Measurements from ENCODE around the gene MYO6. TPM values are rescaled to one million over a fixed set of nuclear protein-coding genes. Genes with fewer than 3 reads are reported as not detected.
A peak's percentile ranks its signal among the peaks of the same experiment; 100 is the strongest.
"Not testable (repeated sequence)": the region's sequence is repeated elsewhere in the genome, so short reads cannot be mapped to it uniquely, and the experiment has no call there.

Gene MYO6
- total RNA-seq, 1 donor from 2014 or later = 107 TPM

- DNase-seq (ENCODE audit: low spot score) = no peak
These were observed 143.3 kb downstream of the MYO6 start for GRCh38 chr6:75892384-75892783.

- DNase-seq (ENCODE audit: low spot score) = no peak
These were observed 144.2 kb downstream of the MYO6 start for GRCh38 chr6:75893058-75893775.

GRCh38 chr6:75893776-75894152 is 144.7 kb downstream of the MYO6 start:
- DNase-seq (ENCODE audit: low spot score) = no peak

GRCh38 chr6:75896526-75896925 is 147.5 kb downstream of the MYO6 start:
- DNase-seq (ENCODE audit: low spot score) = no peak

GRCh38 chr6:75900216-75900615 is 151.2 kb downstream of the MYO6 start:
- DNase-seq (ENCODE audit: low spot score) = not testable (repeated sequence)

GRCh38 chr6:75905129-75905528 is 156.1 kb downstream of the MYO6 start:
- not testable (repeated sequence) for DNase-seq (ENCODE audit: low spot score)

- no peak for DNase-seq (ENCODE audit: low spot score)
These were observed 157.8 kb downstream of the MYO6 start for GRCh38 chr6:75906871-75907270.

- no peak for DNase-seq (ENCODE audit: low spot score)
These were observed 158.4 kb downstream of the MYO6 start for GRCh38 chr6:75907444-75907843.

GRCh38 chr6:75913040-75913439 is 164.0 kb downstream of the MYO6 start:
- DNase-seq (ENCODE audit: low spot score) = no peak

GRCh38 chr6:75922226-75922625 is 173.2 kb downstream of the MYO6 start:
- no peak for DNase-seq (ENCODE audit: low spot score)

- DNase-seq (ENCODE audit: low spot score) = no peak
These were observed 177.5 kb downstream of the MYO6 start for GRCh38 chr6:75926293-75927168.

GRCh38 chr6:75931011-75931680 is 182.1 kb downstream of the MYO6 start:
- no peak for DNase-seq (ENCODE audit: low spot score)

- no peak for DNase-seq (ENCODE audit: low spot score)
These were observed 183.0 kb downstream of the MYO6 start for GRCh38 chr6:75932067-75932466.

GRCh38 chr6:75933387-75933975 is 184.4 kb downstream of the MYO6 start:
- DNase-seq (ENCODE audit: low spot score) = no peak

- peak; percentile 49 for DNase-seq (ENCODE audit: low spot score)
These were observed 185.8 kb downstream of the MYO6 start for GRCh38 chr6:75934643-75935472.

- no peak for DNase-seq (ENCODE audit: low spot score)
These were observed 186.4 kb downstream of the MYO6 start for GRCh38 chr6:75935473-75935793.

GRCh38 chr6:75936682-75937081 is 187.6 kb downstream of the MYO6 start:
- no peak for DNase-seq (ENCODE audit: low spot score)

GRCh38 chr6:75937846-75938245 is 188.8 kb downstream of the MYO6 start:
- no peak for DNase-seq (ENCODE audit: low spot score)

- no peak for DNase-seq (ENCODE audit: low spot score)
These were observed 191.5 kb downstream of the MYO6 start for GRCh38 chr6:75940564-75940963.

GRCh38 chr6:75941509-75941908 is 192.5 kb downstream of the MYO6 start:
- DNase-seq (ENCODE audit: low spot score) = no peak

GRCh38 chr6:75943381-75943780 is 194.3 kb downstream of the MYO6 start:
- no peak for DNase-seq (ENCODE audit: low spot score)
